Measurements from ENCODE around the gene SH3RF3. TPM values are rescaled to one million over a fixed set of nuclear protein-coding genes. Genes with fewer than 3 reads are reported as not detected.
A peak's percentile ranks its signal among the peaks of the same experiment; 100 is the strongest.

Gene SH3RF3
- total RNA-seq, 1 experiment from 2014 or later = 0.82 TPM

- DNase-seq = no peak
- Histone ChIP-seq H3K27me3 (no peaks in the 10 kb centered on the region; the same call in 1 of the 2 replicates), H3K9me3 (no peaks in the 10 kb centered on the region), H3K36me3 (no peaks in the 10 kb centered on the region), H3K4me3 (no peak overlapping the region)
Measured at GRCh38 chr2:109242210-109242653, 113.2 kb downstream of the SH3RF3 start.

GRCh38 chr2:109242654-109243331 is 113.8 kb downstream of the SH3RF3 start:
- DNase-seq = peak; percentile 76
- Histone ChIP-seq H3K27me3 (no peaks in the 10 kb centered on the region; the same call in 1 of the 2 replicates), H3K4me3 (no peak overlapping the region), H3K9me3 (no peaks in the 10 kb centered on the region), H3K36me3 (no peaks in the 10 kb centered on the region)

GRCh38 chr2:109243526-109244303 is 114.7 kb downstream of the SH3RF3 start:
- no peak for DNase-seq
- Histone ChIP-seq H3K4me3 (no peak overlapping the region), H3K36me3 (no peaks in the 10 kb centered on the region), H3K9me3 (no peaks in the 10 kb centered on the region), H3K27me3 (no peaks in the 10 kb centered on the region; the same call in 1 of the 2 replicates)

DNA sequence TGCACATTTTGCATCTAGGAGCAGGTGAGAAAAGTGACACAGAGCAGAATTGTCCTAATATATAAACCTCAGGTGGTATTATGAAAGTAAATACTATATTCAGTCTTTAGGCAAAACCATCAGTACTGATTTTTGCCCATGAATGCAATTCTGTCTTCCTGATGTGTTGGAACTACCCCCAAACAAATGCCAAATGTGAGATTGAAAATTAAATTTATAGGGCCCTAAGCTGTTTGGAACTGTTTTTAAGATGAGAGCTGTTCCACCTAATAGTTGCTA is 115.2 kb downstream of the SH3RF3 start:
- H3K27me3 ChIP-seq = no peaks in the 10 kb centered on the region; the same call in 1 of the 2 replicates
- H3K9me3 ChIP-seq = no peaks in the 10 kb centered on the region
- no peaks in the 10 kb centered on the region for H3K36me3 ChIP-seq
- DNase-seq = no peak
- H3K4me3 ChIP-seq = no peak overlapping the region

GRCh38 chr2:109244750-109245382 is 115.9 kb downstream of the SH3RF3 start:
- Histone ChIP-seq H3K4me3 (no peak overlapping the region), H3K27me3 (no peaks in the 10 kb centered on the region; the same call in 1 of the 2 replicates)
- DNase-seq = no peak

DNA sequence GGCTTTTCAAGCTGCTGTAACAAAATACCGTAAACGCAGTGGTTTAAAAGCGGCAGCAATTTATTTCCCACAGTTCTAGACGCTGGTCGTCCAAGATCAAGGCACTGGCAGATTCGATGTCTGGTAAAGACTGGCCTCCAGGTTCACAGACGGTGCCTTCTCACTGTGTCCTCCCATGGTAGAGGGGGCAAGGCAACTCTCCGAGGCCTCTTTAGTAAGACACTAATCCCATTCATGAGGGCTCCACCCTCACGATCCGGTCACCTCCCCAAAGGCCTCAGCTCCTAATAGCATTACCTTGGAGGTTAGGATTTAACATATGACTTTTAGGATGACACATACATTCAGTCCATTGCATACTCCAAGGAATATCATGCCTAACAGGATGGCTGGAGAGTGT is 117.2 kb downstream of the SH3RF3 start:
- DNase-seq = no peak
- H3K36me3 ChIP-seq = no peaks in the 10 kb centered on the region
- H3K9me3 ChIP-seq = no peaks in the 10 kb centered on the region
- no peak overlapping the region for H3K4me3 ChIP-seq
- no peaks in the 10 kb centered on the region; the same call in 1 of the 2 replicates for H3K27me3 ChIP-seq

More at GRCh38 chr2:109244750-109245382, 115.9 kb downstream of the SH3RF3 start:
- H3K36me3 ChIP-seq = no peaks in the 10 kb centered on the region
- no peaks in the 10 kb centered on the region for H3K9me3 ChIP-seq

GRCh38 chr2:109246616-109247015 is 117.6 kb downstream of the SH3RF3 start:
- Histone ChIP-seq H3K4me3 (no peak overlapping the region), H3K27me3 (no peaks in the 10 kb centered on the region; the same call in 1 of the 2 replicates), H3K36me3 (no peaks in the 10 kb centered on the region), H3K9me3 (no peaks in the 10 kb centered on the region)
- no peak for DNase-seq

GRCh38 chr2:109247340-109247739 is 118.3 kb downstream of the SH3RF3 start:
- Histone ChIP-seq H3K4me3 (no peak overlapping the region), H3K36me3 (no peaks in the 10 kb centered on the region), H3K27me3 (no peaks in the 10 kb centered on the region; the same call in 1 of the 2 replicates), H3K9me3 (no peaks in the 10 kb centered on the region)
- DNase-seq = no peak

DNA sequence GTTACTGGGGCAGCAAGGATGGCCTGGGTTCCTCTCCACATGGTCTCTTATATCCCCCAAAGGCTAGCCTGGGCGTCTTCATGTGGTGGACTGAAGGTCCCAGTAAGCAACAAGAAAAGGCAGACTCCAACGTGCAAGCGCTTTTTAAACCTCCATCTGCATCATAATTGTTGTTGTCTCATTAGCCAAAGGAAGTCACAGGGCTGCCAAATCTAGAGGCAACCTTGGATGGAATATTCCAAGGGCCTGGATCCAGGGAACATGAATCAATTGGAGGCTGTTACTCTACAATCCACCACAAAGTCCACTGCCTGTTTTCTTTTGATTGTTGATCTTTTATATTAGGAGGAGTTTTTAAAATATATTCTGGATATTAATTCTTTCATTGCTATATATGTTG is 118.8 kb downstream of the SH3RF3 start:
- no peak overlapping the region for H3K4me3 ChIP-seq
- no peaks in the 10 kb centered on the region for H3K36me3 ChIP-seq
- DNase-seq = peak; percentile 39
- no peaks in the 10 kb centered on the region; the same call in 1 of the 2 replicates for H3K27me3 ChIP-seq
- no peaks in the 10 kb centered on the region for H3K9me3 ChIP-seq

- no peak for DNase-seq
- Histone ChIP-seq H3K4me3 (no peak overlapping the region), H3K36me3 (no peaks in the 10 kb centered on the region), H3K27me3 (no peaks in the 10 kb centered on the region; the same call in 1 of the 2 replicates), H3K9me3 (no peaks in the 10 kb centered on the region)
Measured at GRCh38 chr2:109248590-109248989, 119.6 kb downstream of the SH3RF3 start.

GRCh38 chr2:109253217-109253616 is 124.2 kb downstream of the SH3RF3 start:
- Histone ChIP-seq H3K4me3 (no peak overlapping the region), H3K9me3 (no peaks in the 10 kb centered on the region), H3K36me3 (no peaks in the 10 kb centered on the region), H3K27me3 (no peaks in the 10 kb centered on the region)
- DNase-seq = no peak

DNA sequence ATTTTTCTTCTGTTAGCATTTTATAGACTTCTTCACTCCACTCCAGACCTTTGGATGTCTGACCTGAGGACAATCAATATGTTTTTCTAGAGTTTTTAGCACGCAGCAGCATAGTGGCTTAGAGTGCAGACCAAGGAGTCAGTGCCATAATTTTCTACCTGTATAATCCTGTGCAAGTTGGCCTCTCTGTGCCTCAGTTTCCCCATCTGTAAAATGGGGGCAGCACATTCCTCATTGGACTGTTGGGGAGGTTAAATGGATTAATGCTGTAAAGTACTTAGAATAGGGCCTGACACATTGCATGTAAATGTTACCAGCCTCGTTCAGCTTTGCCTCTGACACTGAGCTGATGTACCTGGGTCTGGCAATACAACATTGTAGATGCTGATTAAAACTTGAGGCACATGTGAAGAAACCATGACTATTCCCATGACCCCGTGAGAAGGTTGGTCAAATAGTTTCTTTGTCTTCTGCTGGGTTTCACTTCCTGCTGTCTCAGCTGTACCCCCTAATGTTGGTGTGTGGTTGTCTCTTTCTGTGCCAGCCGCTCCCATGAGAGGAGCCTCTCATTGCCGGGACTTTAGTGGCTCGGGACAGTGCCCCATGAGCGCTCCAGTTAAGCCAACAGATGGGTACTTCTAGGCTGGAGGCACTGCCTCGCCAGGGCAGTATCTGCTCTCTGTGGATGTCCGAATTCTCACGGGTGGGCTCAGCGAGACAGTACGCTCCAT is 125.3 kb downstream of the SH3RF3 start:
- Histone ChIP-seq H3K36me3 (no peaks in the 10 kb centered on the region), H3K4me3 (no peak overlapping the region), H3K9me3 (no peaks in the 10 kb centered on the region), H3K27me3 (no peaks in the 10 kb centered on the region)
- DNase-seq = no peak

DNA sequence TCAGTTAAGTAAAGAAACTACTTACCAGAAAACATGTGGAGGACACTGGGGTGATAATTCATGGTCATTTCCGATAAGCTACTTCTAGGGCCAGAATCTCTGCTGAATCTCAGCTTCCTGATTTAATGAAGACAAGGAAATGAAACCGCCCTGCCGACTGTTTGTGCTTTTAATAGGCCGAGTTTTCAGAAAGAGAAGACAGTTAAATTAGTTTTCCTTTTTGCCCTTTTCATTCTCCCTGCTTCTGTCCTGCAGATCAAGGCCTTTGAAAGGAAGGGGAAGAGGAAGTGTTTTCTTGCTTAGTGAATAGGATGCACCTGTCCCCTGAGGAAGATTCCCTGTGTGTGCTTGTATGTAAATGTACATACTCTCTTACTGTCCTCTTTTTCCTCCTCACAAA is 126.6 kb downstream of the SH3RF3 start:
- H3K27me3 ChIP-seq = no peaks in the 10 kb centered on the region
- no peak for DNase-seq
- H3K9me3 ChIP-seq = no peaks in the 10 kb centered on the region
- no peaks in the 10 kb centered on the region for H3K36me3 ChIP-seq
- H3K4me3 ChIP-seq = no peak overlapping the region

- no peaks in the 10 kb centered on the region for H3K27me3 ChIP-seq
- no peaks in the 10 kb centered on the region for H3K9me3 ChIP-seq
Measured at GRCh38 chr2:109256111-109256510, 127.1 kb downstream of the SH3RF3 start.

DNA sequence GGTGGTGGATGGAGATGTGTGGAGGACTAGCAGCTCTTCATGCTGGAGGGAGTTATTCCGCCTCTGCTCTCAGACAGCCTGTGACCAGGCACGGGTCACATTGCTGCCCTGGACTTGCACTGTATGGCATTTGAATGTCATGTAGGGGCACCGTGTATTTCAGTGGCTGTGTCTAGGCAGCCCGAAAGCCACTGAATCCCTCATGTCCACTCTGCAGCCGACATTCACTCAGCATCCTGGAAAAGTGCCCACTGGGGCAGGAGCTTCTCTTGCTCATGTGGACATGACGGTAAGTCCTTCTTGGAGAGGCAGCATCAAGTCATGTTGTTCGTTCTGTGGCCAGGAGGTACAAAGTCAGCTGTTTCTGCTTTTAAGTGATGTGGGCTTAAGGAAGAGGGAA is 127.9 kb downstream of the SH3RF3 start:
- Histone ChIP-seq H3K36me3 (no peaks in the 10 kb centered on the region), H3K27me3 (no peaks in the 10 kb centered on the region), H3K9me3 (no peaks in the 10 kb centered on the region), H3K4me3 (no peak overlapping the region)
- no peak for DNase-seq

More at GRCh38 chr2:109256111-109256510, 127.1 kb downstream of the SH3RF3 start:
- Histone ChIP-seq H3K4me3 (no peak overlapping the region), H3K36me3 (no peaks in the 10 kb centered on the region)
- DNase-seq = no peak

DNA sequence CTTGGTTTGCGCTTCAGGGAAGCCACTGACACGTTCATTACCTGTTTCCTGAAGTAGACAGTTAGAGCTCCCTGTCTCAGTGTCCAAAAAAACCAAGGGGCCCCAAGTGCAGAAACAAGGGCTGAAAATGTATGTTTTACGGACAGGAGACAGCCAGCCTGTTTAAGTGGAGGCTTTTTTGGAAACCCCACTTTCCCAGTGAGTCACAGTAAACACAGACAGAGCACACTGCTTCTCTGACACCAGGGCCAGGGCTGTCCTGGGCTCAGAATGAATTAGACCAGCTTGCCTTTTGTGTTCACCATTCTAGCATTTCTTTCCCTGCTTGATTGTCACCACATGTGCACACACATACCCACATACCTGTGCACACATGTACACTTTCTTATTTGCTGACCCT is 128.6 kb downstream of the SH3RF3 start:
- Histone ChIP-seq H3K36me3 (no peaks in the 10 kb centered on the region), H3K9me3 (no peaks in the 10 kb centered on the region), H3K4me3 (no peak overlapping the region), H3K27me3 (no peaks in the 10 kb centered on the region)
- no peak for DNase-seq

GRCh38 chr2:109258376-109258775 is 129.4 kb downstream of the SH3RF3 start:
- DNase-seq = no peak
- Histone ChIP-seq H3K9me3 (no peaks in the 10 kb centered on the region), H3K27me3 (no peaks in the 10 kb centered on the region), H3K4me3 (no peak overlapping the region), H3K36me3 (no peaks in the 10 kb centered on the region)

All from MG63 (cell line).